Adrenal gland (tissue), 5 donors: Measurements from ENCODE around the gene DLGAP4.

Experiments
- CTCF ChIP-seq, 6 experiments: fragments of 450-650 bp in 4 of 6; fragments of 200-600 bp in 2 of 6; sonication (generic) in 1 of 6; IDR thresholded peaks; 1 replicate in 5 of 6; 2 replicates in 1 of 6; pipeline versions ENCODE4 v1.5.1 to v1.8.0; 2016 to 2021; ENCODE audit warnings: antibody characterized with exemption in 6 of 6, mild to moderate bottlenecking in 2 of 6, moderate library complexity in 1 of 6
- POLR2A ChIP-seq, 2 donors: fragments of 450-650 bp; IDR thresholded peaks; one replicate each; pipeline ENCODE4 v1.6.1; 2017; ENCODE audit warnings: antibody characterized with exemption in 2 of 2, mild to moderate bottlenecking in 2 of 2, moderate library complexity in 1 of 2
- donor health status: DM: no; HTN: no; CAD: no.

- TF ChIP-seq CTCF (IDR thresholded peaks at IDR 0.05) (no peak), POLR2A (IDR thresholded peaks at IDR 0.05) (no peak)
These were observed 174.4 kb downstream of the DLGAP4 start for GRCh38 chr20:36480456-36481048.
